SK-N-MC (cell line): Measurements from ENCODE around the gene PAX4.

ENCODE experiments used
- EZH2 ChIP-seq: fragments of 200-600 bp; sonication (generic); IDR thresholded peaks from one replicate; pipeline ENCODE4 v1.6.1; 2017; ENCODE audit warnings: antibody characterized with exemption
- FOXP2 ChIP-seq: optimal IDR thresholded peaks from 2 replicates; pipeline ENCODE3; 2011; ENCODE audit warnings: mild to moderate bottlenecking, moderate library complexity; ENCODE audit not compliant: insufficient read depth; ENCODE audit errors: extremely low read length, control extremely low read depth
- POLR2AphosphoS5 ChIP-seq: IDR thresholded peaks from 2 replicates; pipeline ENCODE4 v1.6.1; 2012; ENCODE audit warnings: mild to moderate bottlenecking, low read depth, low read length, borderline replicate concordance

GRCh38 chr7:127598318-127598717 lies 19.6 kb downstream of the PAX4 start:
- no peak for TF ChIP-seq EZH2
- no peak for TF ChIP-seq POLR2AphosphoS5
- TF ChIP-seq FOXP2: no peak
